Measurements from ENCODE around the gene LPP. TPM values are rescaled to one million over a fixed set of nuclear protein-coding genes. Genes with fewer than 3 reads are reported as not detected.

Gene LPP
- total and polyA plus RNA-seq, 4 donors = 11.1 to 219 (median 66.5) TPM

DNA sequence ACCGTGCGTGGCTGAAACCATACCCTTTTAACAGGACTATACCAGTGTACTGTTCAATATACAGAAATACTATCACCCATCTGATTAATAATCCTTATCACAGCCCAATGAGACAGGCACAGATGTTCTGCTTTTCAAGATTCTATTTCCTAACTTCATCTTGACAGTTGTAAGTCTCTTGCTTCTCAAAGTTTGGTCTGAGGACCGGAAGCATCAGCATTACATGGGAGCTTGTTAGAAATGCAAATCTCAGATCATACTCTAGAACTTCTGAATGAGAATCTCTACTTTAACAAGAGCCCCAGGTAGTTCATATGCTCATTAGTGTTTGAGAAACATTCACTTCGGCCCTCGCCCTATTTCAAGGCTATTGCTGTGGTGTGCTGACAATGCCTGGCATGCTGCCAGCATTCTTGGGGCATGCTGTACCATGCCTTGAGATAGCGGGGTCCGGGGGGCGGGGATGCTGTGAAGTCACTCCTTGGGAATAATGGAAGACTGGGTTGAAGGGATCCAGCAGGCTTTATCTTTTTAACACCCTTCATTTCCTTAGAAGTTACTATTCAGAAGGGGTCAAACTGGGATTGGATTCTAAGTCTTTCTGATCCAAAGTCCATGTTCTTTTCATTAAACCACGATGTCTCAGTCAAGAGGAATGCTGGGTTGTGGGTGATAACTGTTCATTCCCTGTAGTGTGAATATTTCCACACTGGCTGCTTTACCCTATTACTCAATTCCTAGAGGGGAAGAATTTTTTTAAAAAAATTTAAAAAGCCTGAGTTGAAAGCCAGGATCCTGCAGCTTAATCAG lies 194.7 kb downstream of the LPP start:
- peak overlapping the region; percentile 35 to 87 for H3K27ac ChIP-seq (ENCODE audit: low read depth in 1 of 2, low read length in 1 of 2)
- H3K36me3 ChIP-seq (ENCODE audit: control insufficient read depth in 4 of 4, insufficient read depth in 4 of 4, low read length in 4 of 4) = no peaks in the 10 kb centered on the region
- no peak overlapping the region for H3K9ac ChIP-seq (ENCODE audit: insufficient read depth in 1 of 2, low read length in 2 of 2)
- H3K27me3 ChIP-seq (ENCODE audit: control insufficient read depth in 3 of 3, insufficient read depth in 3 of 3, low read length in 2 of 3) = no peaks in the 10 kb centered on the region
- TF ChIP-seq CTCF (IDR thresholded peaks at IDR 0.05; ENCODE audit: control extremely low read depth, extremely low read depth) = no peak
- H3K4me3 ChIP-seq = no peak overlapping the region
- ATAC-seq (ENCODE audit: insufficient read depth, low FRiP score) = peak; percentile 48
- peaks cover 4 to 36% (median 10%) of the 10 kb centered on the region in 5 donors for H3K4me1 ChIP-seq (ENCODE audit: control insufficient read depth in 5 of 5, insufficient read depth in 5 of 5, low read length in 5 of 5)
- peak; percentile 54 to 81 (median 65) for DNase-seq
- H3K9me3 ChIP-seq (ENCODE audit: control insufficient read depth in 4 of 4, insufficient read depth in 3 of 4, low read length in 3 of 4) = no peaks in the 10 kb centered on the region
- WGBS, 2 donors = 57 to 69% methylated on average over 9 of the region's 9 CpGs

DNA sequence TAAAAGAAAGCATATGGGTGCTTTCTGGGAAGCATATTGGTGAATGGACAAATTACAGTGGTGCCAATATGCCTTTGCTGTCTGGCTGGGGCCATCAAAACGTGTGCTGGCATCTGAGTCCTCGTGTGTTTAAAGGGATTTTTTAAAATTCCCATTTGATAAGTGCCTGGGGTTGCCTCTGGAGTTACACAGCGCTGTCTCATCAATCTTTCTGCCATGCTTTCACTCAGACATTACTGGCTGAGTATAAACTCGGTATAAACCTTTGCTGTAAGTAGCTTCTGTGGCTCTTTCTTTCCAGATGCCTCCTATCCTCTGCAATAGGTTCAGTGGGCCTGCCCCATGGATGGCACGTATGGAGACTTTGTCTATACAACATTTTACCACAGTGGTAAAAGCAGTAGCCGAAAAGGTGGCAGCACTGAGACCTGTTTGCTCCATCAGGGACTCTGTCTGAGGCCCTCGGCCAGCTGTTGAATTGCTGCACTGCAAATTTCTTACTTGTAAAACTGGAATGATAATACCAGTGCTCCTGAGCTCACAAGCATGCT lies 195.5 kb downstream of the LPP start:
- Histone ChIP-seq H3K9ac (ENCODE audit: insufficient read depth in 1 of 2, low read length in 2 of 2) (no peak overlapping the region), H3K9me3 (ENCODE audit: control insufficient read depth in 4 of 4, insufficient read depth in 3 of 4, low read length in 3 of 4) (no peaks in the 10 kb centered on the region), H3K4me1 (ENCODE audit: control insufficient read depth in 5 of 5, insufficient read depth in 5 of 5, low read length in 5 of 5) (peaks cover 4 to 34% (median 10%) of the 10 kb centered on the region in 5 donors), H3K27me3 (ENCODE audit: control insufficient read depth in 3 of 3, insufficient read depth in 3 of 3, low read length in 2 of 3) (no peaks in the 10 kb centered on the region), H3K27ac (ENCODE audit: low read depth in 1 of 2, low read length in 1 of 2) (peak overlapping the region; percentile 26 to 87), H3K4me3 (no peak overlapping the region), H3K36me3 (ENCODE audit: control insufficient read depth in 4 of 4, insufficient read depth in 4 of 4, low read length in 4 of 4) (no peaks in the 10 kb centered on the region)
- 78 to 86% methylated on average over 7 of the region's 7 CpGs for WGBS, 2 donors
- no peak for ATAC-seq (ENCODE audit: insufficient read depth, low FRiP score)
- peak in 1 of 3 donors; percentile 28 for DNase-seq
- TF ChIP-seq CTCF (IDR thresholded peaks at IDR 0.05; ENCODE audit: control extremely low read depth, extremely low read depth) = no peak

DNA sequence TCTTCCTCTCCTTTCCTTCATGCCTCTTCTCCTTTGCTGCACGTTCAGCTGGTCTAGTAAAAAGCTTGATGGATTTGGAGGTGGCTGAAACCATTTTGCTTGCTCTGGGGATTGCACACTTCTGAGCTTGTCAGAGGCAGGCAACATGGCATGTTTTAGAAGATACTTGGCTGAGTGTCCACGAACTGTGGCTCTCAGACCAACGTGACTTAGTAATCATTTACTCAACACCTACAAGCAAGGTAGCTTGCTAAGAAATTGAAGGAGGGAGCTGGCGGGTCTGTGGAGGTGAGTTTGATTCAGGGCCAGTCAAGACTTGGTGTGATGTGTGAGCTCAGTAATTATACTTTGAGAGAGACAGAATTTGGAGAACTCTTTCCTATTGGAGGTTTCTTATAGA lies 196.0 kb downstream of the LPP start:
- no peaks in the 10 kb centered on the region for H3K9me3 ChIP-seq (ENCODE audit: control insufficient read depth in 4 of 4, insufficient read depth in 3 of 4, low read length in 3 of 4)
- peak overlapping the region; percentile 26 to 87 for H3K27ac ChIP-seq (ENCODE audit: low read depth in 1 of 2, low read length in 1 of 2)
- no peak for DNase-seq
- H3K36me3 ChIP-seq (ENCODE audit: control insufficient read depth in 4 of 4, insufficient read depth in 4 of 4, low read length in 4 of 4) = no peaks in the 10 kb centered on the region
- no peak overlapping the region for H3K4me3 ChIP-seq
- WGBS, 2 donors = 49 to 63% methylated on average over 4 of the region's 4 CpGs
- no peak overlapping the region for H3K9ac ChIP-seq (ENCODE audit: insufficient read depth in 1 of 2, low read length in 2 of 2)
- H3K27me3 ChIP-seq (ENCODE audit: control insufficient read depth in 3 of 3, insufficient read depth in 3 of 3, low read length in 2 of 3) = no peaks in the 10 kb centered on the region
- TF ChIP-seq CTCF (IDR thresholded peaks at IDR 0.05; ENCODE audit: control extremely low read depth, extremely low read depth) = no peak
- peaks cover 4 to 34% (median 10%) of the 10 kb centered on the region in 5 donors for H3K4me1 ChIP-seq (ENCODE audit: control insufficient read depth in 5 of 5, insufficient read depth in 5 of 5, low read length in 5 of 5)
- no peak for ATAC-seq (ENCODE audit: insufficient read depth, low FRiP score)
